GM12891 (cell line): ENCODE data around the gene SPECC1.
"Not testable (repeated sequence)": the region's sequence is repeated elsewhere in the genome, so short reads cannot be mapped to it uniquely, and the experiment has no call there.

ENCODE experiments used
- PAX5 ChIP-seq: IDR thresholded peaks from 2 replicates; pipeline ENCODE4 v1.6.1; 2011; ENCODE audit warnings: low read length, moderate library complexity, mild to moderate bottlenecking; ENCODE audit not compliant: insufficient read depth, severe bottlenecking
- POLR2A ChIP-seq: IDR thresholded peaks from 2 replicates; pipeline ENCODE4 v1.6.1; 2011; ENCODE audit warnings: low read depth, low read length, control low read depth
- POLR2AphosphoS5 ChIP-seq: IDR thresholded peaks from 2 replicates; pipeline ENCODE4 v1.6.1; 2011; ENCODE audit warnings: low read depth, low read length, control low read depth
- POU2F2 ChIP-seq: IDR thresholded peaks from 2 replicates; pipeline ENCODE4 v1.6.1; 2011; ENCODE audit warnings: low read depth, mild to moderate bottlenecking, control low read depth, low read length, moderate library complexity
- SPI1 ChIP-seq: IDR thresholded peaks from 2 replicates; pipeline ENCODE4 v1.6.1; 2011; ENCODE audit warnings: low read depth, low read length, control low read depth
- TAF1 ChIP-seq: IDR thresholded peaks from 2 replicates; pipeline ENCODE4 v1.6.1; 2011; ENCODE audit warnings: low read depth, low read length, control low read depth

DNA sequence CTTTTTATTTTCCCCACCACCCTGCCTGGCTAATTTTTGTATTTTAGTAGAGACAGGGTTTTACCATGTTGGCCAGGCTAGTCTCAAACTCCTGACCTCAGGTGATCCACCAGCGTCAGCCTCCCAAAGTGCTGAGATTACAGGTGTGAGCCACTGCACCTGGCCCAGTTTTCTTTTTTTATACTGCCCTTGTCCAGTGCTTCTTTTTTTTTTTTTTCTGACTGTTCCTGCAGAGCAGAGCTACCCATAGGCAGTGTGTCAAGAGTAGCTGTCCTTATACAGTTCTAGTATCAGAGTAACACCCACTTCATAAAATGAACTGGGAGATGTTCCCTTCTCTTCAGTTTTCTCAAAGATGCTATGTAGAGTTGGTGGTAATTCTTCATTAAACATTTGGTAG, 28.1 kb downstream of the SPECC1 start:
- not testable (repeated sequence) for TF ChIP-seq POLR2A, POLR2AphosphoS5, PAX5, TAF1, SPI1, POU2F2
